Glutamatergic neuron (in vitro differentiated cells): Measurements from ENCODE around the gene GALNT17. TPM values are rescaled to one million over a fixed set of nuclear protein-coding genes. Genes with fewer than 3 reads are reported as not detected.

Experiments
- DNase-seq: peaks from one replicate; pipeline ENCODE4 v3.0.0; 2022
- H3K27ac Mint-ChIP-seq: one replicate; pipeline ENCODE4 v1.8.0; 2020; ENCODE audit warnings: mild to moderate bottlenecking, mixed read lengths, inconsistent platforms; ENCODE audit not compliant: unreplicated experiment
- H3K27me3 Mint-ChIP-seq: one replicate; pipeline ENCODE4 v1.8.0; 2020; ENCODE audit warnings: mild to moderate bottlenecking, moderate library complexity, mixed read lengths, inconsistent platforms; ENCODE audit not compliant: unreplicated experiment
- H3K36me3 Mint-ChIP-seq: one replicate; pipeline ENCODE4 v1.8.0; 2020; ENCODE audit warnings: mild to moderate bottlenecking, mixed read lengths, inconsistent platforms; ENCODE audit not compliant: unreplicated experiment
- H3K4me1 Mint-ChIP-seq: one replicate; pipeline ENCODE4 v1.8.0; 2020; ENCODE audit warnings: mild to moderate bottlenecking, low read depth, mixed read lengths, inconsistent platforms; ENCODE audit not compliant: unreplicated experiment
- H3K4me3 Mint-ChIP-seq: one replicate; pipeline ENCODE4 v1.8.0; 2020; ENCODE audit warnings: mild to moderate bottlenecking, mixed read lengths, inconsistent platforms; ENCODE audit not compliant: unreplicated experiment
- H3K9me3 Mint-ChIP-seq: one replicate; pipeline ENCODE4 v1.8.0; 2020; ENCODE audit warnings: mild to moderate bottlenecking, moderate library complexity, mixed read lengths, inconsistent platforms; ENCODE audit not compliant: unreplicated experiment
- CTCF ChIP-seq: fragments of 200-600 bp; sonication (generic); IDR thresholded peaks from one replicate; pipeline ENCODE4 v1.5.0; 2021; ENCODE audit not compliant: partially characterized antibody, unreplicated experiment
- total RNA-seq: library from RNA; stranded (reverse); fragmentation: NEBNext Ultra II Directional; extraction: Animal tissue kit (Norgen Biotek cat#: 25700); gene quantifications from one replicate; pipeline ENCODE4 v1.2.1, GENCODE V29; 2021; ENCODE audit not compliant: unreplicated experiment

The GALNT17 gene
- total RNA-seq, 1 donor from 2014 or later, result 42.0 TPM

GRCh38 chr7:71325151-71325550 is 193.2 kb downstream of the GALNT17 start:
- Mint-ChIP-seq H3K4me3 (no peak overlapping the region), H3K4me1 (peaks cover 20% of the 10 kb centered on the region), H3K27me3 (peaks cover 7% of the 10 kb centered on the region), H3K36me3 (peaks cover 7% of the 10 kb centered on the region), H3K27ac (no peak overlapping the region), H3K9me3 (peaks cover 4% of the 10 kb centered on the region)
- DNase-seq, result peak; percentile 21
- no peak for TF ChIP-seq CTCF

GRCh38 chr7:71326595-71326994 is 194.7 kb downstream of the GALNT17 start:
- peaks cover 7% of the 10 kb centered on the region for H3K27me3 Mint-ChIP-seq
- H3K36me3 Mint-ChIP-seq, result peaks cover 11% of the 10 kb centered on the region
- H3K9me3 Mint-ChIP-seq, result peaks cover 6% of the 10 kb centered on the region
- TF ChIP-seq CTCF, result no peak
- no peak overlapping the region for H3K27ac Mint-ChIP-seq
- no peak for DNase-seq
- H3K4me3 Mint-ChIP-seq, result no peak overlapping the region
- peaks cover 18% of the 10 kb centered on the region for H3K4me1 Mint-ChIP-seq

DNA sequence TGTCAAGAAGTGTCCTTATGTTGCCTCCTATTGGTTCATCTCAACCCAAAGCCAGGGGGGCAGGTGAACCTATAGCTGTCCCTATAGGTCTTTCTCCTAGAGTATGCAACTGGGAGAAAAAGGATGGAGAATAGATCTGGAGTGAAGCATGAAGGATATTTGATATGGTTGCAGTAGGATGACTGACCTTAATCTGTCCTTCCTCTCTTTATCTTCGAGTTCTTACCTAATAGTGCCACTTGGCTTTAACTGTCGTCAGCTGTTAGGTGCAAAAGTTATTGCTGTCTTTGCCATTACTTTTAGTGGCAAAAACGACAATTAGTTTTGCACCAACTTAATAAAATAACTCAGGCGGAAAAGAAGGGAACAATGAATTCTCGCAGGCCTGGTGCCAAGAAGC is 196.0 kb downstream of the GALNT17 start:
- H3K9me3 Mint-ChIP-seq, result peaks cover 3% of the 10 kb centered on the region
- H3K27me3 Mint-ChIP-seq, result peaks cover 7% of the 10 kb centered on the region
- peaks cover 18% of the 10 kb centered on the region for H3K4me1 Mint-ChIP-seq
- no peak for TF ChIP-seq CTCF
- peaks cover 11% of the 10 kb centered on the region for H3K36me3 Mint-ChIP-seq
- H3K27ac Mint-ChIP-seq, result no peak overlapping the region
- DNase-seq, result no peak
- no peak overlapping the region for H3K4me3 Mint-ChIP-seq

DNA sequence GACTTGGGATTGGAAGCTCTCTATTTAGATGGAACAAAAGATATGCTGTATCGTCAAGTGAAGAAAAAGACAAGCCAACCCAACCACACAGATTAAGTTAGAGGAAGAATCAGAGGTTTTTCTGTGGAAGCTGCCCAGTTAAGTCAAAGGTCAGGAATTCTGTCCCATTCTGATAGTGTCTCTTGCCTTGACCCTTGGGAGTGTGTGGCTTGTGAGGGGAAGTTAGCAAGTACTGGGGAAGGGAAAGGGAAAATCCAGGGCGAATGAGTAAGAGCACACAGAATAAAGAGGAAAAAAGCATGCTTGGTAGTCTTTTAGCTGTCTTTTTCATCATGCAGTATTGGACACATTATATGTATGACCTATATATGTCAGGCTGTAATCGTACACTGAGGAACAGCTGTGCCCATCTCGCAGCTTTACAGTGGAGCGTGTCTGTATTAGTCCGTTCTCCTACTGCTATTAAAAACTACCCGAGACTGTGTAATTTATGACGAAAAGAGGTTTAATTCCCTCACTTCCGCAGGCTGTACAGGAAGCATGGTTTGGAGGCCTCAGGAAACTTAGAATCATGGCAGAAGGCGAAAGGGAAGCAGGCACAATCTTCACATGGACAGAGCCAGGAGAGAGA is 197.2 kb downstream of the GALNT17 start:
- Mint-ChIP-seq H3K4me3 (no peak overlapping the region), H3K4me1 (peaks cover 21% of the 10 kb centered on the region), H3K27ac (no peak overlapping the region), H3K36me3 (peaks cover 11% of the 10 kb centered on the region), H3K27me3 (peaks cover 7% of the 10 kb centered on the region), H3K9me3 (peaks cover 4% of the 10 kb centered on the region)
- no peak for TF ChIP-seq CTCF
- no peak for DNase-seq

GRCh38 chr7:71332207-71332606 is 200.3 kb downstream of the GALNT17 start:
- H3K36me3 Mint-ChIP-seq, result peaks cover 15% of the 10 kb centered on the region
- peaks cover 7% of the 10 kb centered on the region for H3K9me3 Mint-ChIP-seq
- H3K27me3 Mint-ChIP-seq, result peaks cover 4% of the 10 kb centered on the region
- H3K4me3 Mint-ChIP-seq, result no peak overlapping the region
- H3K4me1 Mint-ChIP-seq, result peaks cover 14% of the 10 kb centered on the region
- DNase-seq, result no peak
- TF ChIP-seq CTCF, result no peak
- no peak overlapping the region for H3K27ac Mint-ChIP-seq
